Measurements from ENCODE around the gene EPHB2. TPM values are rescaled to one million over a fixed set of nuclear protein-coding genes. Genes with fewer than 3 reads are reported as not detected.

The EPHB2 gene
- total and polyA plus RNA-seq, 2 of the 8 experiments (the other 6 are each of a cell fraction or from before 2014, with no cell fraction given), result 15.8 to 17.2 TPM

DNA sequence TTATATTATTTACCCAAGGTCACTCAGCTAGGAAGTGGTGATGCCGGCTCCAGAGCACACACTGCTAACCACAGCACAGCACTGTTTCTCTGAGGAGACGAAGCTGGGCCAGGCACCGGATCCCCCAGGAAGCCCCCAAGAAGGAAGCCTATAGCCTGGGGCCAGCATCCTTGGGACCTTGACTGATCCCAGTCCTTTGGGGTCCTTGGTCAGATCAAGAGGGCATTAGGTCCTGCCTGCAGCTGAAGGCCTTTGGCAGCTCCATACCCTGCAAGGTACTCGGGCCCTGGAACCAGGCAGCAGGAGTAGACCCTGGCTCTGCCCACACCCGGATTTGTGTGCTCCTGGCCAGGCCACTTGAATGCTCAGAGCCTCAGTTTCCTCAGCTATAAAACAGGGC, 134.0 kb downstream of the EPHB2 start (continued):
- TF ChIP-seq, protein P1, sequence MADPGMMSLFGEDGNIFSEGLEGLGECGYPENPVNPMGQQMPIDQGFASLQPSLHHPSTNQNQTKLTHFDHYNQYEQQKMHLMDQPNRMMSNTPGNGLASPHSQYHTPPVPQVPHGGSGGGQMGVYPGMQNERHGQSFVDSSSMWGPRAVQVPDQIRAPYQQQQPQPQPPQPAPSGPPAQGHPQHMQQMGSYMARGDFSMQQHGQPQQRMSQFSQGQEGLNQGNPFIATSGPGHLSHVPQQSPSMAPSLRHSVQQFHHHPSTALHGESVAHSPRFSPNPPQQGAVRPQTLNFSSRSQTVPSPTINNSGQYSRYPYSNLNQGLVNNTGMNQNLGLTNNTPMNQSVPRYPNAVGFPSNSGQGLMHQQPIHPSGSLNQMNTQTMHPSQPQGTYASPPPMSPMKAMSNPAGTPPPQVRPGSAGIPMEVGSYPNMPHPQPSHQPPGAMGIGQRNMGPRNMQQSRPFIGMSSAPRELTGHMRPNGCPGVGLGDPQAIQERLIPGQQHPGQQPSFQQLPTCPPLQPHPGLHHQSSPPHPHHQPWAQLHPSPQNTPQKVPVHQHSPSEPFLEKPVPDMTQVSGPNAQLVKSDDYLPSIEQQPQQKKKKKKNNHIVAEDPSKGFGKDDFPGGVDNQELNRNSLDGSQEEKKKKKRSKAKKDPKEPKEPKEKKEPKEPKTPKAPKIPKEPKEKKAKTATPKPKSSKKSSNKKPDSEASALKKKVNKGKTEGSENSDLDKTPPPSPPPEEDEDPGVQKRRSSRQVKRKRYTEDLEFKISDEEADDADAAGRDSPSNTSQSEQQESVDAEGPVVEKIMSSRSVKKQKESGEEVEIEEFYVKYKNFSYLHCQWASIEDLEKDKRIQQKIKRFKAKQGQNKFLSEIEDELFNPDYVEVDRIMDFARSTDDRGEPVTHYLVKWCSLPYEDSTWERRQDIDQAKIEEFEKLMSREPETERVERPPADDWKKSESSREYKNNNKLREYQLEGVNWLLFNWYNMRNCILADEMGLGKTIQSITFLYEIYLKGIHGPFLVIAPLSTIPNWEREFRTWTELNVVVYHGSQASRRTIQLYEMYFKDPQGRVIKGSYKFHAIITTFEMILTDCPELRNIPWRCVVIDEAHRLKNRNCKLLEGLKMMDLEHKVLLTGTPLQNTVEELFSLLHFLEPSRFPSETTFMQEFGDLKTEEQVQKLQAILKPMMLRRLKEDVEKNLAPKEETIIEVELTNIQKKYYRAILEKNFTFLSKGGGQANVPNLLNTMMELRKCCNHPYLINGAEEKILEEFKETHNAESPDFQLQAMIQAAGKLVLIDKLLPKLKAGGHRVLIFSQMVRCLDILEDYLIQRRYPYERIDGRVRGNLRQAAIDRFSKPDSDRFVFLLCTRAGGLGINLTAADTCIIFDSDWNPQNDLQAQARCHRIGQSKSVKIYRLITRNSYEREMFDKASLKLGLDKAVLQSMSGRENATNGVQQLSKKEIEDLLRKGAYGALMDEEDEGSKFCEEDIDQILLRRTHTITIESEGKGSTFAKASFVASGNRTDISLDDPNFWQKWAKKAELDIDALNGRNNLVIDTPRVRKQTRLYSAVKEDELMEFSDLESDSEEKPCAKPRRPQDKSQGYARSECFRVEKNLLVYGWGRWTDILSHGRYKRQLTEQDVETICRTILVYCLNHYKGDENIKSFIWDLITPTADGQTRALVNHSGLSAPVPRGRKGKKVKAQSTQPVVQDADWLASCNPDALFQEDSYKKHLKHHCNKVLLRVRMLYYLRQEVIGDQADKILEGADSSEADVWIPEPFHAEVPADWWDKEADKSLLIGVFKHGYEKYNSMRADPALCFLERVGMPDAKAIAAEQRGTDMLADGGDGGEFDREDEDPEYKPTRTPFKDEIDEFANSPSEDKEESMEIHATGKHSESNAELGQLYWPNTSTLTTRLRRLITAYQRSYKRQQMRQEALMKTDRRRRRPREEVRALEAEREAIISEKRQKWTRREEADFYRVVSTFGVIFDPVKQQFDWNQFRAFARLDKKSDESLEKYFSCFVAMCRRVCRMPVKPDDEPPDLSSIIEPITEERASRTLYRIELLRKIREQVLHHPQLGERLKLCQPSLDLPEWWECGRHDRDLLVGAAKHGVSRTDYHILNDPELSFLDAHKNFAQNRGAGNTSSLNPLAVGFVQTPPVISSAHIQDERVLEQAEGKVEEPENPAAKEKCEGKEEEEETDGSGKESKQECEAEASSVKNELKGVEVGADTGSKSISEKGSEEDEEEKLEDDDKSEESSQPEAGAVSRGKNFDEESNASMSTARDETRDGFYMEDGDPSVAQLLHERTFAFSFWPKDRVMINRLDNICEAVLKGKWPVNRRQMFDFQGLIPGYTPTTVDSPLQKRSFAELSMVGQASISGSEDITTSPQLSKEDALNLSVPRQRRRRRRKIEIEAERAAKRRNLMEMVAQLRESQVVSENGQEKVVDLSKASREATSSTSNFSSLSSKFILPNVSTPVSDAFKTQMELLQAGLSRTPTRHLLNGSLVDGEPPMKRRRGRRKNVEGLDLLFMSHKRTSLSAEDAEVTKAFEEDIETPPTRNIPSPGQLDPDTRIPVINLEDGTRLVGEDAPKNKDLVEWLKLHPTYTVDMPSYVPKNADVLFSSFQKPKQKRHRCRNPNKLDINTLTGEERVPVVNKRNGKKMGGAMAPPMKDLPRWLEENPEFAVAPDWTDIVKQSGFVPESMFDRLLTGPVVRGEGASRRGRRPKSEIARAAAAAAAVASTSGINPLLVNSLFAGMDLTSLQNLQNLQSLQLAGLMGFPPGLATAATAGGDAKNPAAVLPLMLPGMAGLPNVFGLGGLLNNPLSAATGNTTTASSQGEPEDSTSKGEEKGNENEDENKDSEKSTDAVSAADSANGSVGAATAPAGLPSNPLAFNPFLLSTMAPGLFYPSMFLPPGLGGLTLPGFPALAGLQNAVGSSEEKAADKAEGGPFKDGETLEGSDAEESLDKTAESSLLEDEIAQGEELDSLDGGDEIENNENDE (IDR thresholded peaks at IDR 0.05; ENCODE audit: insufficient replicate concordance, low read length), result no peak
- no peak for TF ChIP-seq TBP (IDR thresholded peaks at IDR 0.05; ENCODE audit: low read depth, low read length)
